ENCODE measurements around the gene FNBP1.
"Not testable (repeated sequence)": the region's sequence is repeated elsewhere in the genome, so short reads cannot be mapped to it uniquely, and the experiment has no call there.

FNBP1 gene

DNA sequence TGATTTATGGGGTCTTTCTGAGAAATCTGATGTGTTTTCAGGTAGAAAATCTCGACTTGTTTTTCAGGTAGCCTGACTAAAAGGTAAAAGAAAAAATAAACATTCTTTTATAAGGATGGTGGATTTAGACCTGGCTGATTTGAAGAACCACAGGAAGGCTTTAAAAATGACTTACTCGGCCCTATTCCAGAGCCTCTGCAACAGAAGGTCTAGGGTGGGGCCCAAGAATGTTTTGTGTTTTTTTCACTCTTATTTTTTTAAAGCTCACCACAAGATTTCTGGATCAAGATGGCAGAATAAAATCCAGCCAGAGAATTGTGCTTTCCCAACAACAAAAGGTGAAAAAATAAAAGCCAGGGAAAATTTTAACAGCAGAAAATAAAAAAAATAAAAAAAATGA lies 59.1 kb downstream of the FNBP1 start:
- DNase-seq (ENCODE audit: low read depth): peak; percentile 53
- TF ChIP-seq, protein P1, sequence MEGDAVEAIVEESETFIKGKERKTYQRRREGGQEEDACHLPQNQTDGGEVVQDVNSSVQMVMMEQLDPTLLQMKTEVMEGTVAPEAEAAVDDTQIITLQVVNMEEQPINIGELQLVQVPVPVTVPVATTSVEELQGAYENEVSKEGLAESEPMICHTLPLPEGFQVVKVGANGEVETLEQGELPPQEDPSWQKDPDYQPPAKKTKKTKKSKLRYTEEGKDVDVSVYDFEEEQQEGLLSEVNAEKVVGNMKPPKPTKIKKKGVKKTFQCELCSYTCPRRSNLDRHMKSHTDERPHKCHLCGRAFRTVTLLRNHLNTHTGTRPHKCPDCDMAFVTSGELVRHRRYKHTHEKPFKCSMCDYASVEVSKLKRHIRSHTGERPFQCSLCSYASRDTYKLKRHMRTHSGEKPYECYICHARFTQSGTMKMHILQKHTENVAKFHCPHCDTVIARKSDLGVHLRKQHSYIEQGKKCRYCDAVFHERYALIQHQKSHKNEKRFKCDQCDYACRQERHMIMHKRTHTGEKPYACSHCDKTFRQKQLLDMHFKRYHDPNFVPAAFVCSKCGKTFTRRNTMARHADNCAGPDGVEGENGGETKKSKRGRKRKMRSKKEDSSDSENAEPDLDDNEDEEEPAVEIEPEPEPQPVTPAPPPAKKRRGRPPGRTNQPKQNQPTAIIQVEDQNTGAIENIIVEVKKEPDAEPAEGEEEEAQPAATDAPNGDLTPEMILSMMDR (conservative IDR thresholded peaks at IDR 0.05; ENCODE audit: low read depth, low read length): no peak

DNA sequence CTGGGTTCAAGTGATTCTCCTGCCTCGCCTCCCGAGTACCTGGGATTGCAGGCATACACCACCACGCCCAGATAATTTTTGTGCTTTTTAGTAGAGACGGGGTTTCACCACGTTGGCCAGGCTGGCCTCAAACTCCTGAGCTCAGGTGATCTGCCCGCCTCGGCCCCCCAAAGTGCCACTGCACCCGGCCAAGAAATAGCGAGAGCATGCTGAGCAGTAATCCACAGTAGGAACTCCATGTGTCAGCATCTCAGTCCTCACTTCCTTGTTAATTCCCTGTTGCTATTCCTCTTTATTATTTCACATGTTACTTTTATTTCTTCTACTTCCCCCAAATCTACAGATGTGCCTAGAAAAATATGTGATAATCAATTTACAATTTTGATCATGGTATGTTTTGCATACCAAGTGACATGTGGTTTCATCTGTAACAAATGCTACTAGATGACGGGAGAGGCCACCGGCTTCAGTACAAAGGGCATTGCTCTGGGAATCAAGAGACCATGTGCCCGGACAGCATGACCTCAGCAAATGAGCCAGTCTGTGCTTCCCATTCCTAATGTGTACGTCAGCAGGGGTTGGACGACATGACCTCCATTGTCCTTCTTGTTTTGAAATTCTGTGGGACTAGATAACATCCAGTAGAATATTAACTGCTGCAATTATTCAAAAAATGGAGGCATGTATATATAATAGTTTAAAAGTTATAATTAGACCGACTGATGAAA lies 61.6 kb downstream of the FNBP1 start:
- DNase-seq (ENCODE audit: low read depth): peak; percentile 80
- TF ChIP-seq, protein P1 (conservative IDR thresholded peaks at IDR 0.05; ENCODE audit: low read depth, low read length): no peak
- H3K4me3 ChIP-seq (ENCODE audit: low read depth, low read length): no peak overlapping the region

More for the DNA sequence above, 59.1 kb downstream of the FNBP1 start:
- no peak overlapping the region for H3K4me3 ChIP-seq (ENCODE audit: low read depth, low read length)

DNA sequence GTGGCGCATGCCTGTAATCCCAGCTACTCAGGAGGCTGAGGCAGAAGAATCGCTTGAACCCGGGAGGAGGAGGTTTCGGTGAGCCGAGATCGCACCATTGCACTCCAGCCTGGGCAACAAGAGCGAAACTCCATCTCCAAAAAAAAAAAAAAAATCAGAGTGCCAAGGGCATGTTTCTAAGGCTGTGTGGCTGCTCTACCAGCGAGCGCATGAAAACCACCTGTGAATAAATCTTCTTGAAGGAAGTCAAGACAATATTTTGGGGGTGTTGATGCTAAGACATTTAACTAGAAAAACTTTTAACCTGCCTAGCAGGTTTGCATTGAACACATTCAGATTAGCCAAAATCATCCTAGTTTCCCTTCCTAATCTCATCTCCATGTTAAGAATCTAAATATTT lies 62.8 kb downstream of the FNBP1 start:
- not testable (repeated sequence) for H3K4me3 ChIP-seq (ENCODE audit: low read depth, low read length); DNase-seq (ENCODE audit: low read depth)

DNA sequence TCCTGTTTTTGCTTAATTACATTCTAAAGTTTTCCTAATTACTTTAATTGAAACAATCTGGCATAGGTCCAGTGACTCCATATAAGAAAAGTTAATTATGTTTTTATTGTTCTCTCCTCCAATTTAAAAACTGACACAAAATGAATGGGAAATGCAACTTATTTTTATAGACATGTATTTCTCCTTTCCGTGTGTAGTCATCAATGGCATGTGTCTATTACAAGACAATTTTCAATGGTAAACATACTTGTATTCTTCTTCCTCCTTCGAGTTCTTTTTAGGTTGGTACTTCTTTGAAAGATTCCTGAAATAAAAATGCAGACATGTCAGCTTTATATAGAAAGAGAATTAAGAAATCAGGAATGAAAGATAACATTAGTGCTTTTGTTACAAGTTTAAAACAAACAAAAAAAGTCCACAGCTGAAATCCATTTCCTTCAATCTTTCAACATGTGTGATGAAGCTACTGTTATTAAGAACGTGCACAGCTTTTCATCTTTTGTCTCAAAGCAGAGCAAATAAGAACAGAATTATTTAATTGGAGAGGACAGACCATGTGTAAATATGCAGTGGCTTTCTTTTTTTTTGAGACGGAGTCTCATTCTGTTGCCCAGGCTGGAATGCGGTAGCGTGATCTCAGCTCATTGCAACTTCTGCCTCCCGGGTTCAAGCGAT lies 63.8 kb downstream of the FNBP1 start:
- TF ChIP-seq, protein P1 (conservative IDR thresholded peaks at IDR 0.05; ENCODE audit: low read depth, low read length): no peak
- DNase-seq (ENCODE audit: low read depth): no peak
- no peak overlapping the region for H3K4me3 ChIP-seq (ENCODE audit: low read depth, low read length)

DNA sequence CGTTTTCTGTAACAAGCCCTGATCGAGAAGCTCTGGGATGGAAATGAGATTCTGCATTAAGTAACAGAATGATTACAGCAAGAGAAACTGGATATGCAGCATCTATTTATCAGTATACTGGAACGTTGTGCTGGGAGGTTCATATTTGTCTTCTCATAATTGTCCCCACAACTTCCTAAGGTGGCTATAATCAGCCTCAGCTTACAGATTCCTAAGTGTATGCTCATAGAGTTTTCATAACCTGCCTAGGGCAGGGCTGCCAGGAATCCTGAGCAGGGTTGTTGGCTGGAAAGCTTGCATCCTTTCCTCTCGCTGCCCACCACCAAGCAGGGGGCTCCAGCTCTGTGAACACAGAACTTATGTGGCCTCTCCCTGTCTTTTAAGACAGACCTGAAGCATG lies 70.2 kb downstream of the FNBP1 start:
- no peak for DNase-seq (ENCODE audit: low read depth)

DNA sequence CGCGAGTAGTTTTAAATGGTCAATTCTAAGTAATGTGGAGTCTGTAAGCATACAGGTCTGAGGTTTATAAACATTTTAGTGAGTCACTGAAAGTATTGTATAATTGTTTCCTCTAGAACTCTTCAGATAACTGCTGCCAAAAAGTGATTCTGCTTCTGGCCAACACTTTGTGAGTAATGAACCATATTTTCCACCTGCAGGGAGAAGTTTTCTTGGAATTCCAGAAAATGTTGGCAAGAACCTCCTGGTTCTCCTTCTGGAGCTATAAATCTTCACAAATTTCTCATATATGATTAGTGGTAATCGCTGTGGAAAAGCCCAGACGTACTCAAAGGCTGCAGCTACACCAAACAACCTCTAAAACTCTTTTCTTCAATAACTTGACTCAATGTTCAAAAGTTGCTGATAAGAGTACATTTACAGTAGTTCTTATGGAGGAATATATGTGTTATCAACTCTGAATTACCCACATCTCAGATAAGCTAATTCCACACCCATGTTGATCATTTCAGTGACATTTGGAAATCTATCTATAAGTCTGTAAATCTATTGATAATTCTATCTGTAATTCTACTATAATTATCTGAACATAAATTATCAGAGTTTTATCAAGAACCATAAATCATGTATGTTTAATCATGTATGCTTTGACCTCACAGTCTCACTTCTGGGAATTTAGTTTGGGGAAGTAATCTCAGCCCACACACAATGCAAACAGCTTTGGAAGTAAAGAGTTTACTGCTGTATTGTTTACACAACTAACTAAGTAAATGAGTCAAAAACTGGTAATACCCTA lies 74.1 kb downstream of the FNBP1 start:
- peak; percentile 78 for DNase-seq (ENCODE audit: low read depth)
- TF ChIP-seq, protein P1 (conservative IDR thresholded peaks at IDR 0.05; ENCODE audit: low read depth, low read length): no peak
- H3K4me3 ChIP-seq (ENCODE audit: low read depth, low read length): no peak overlapping the region

More for the DNA sequence above, 70.2 kb downstream of the FNBP1 start:
- H3K4me3 ChIP-seq (ENCODE audit: low read depth, low read length): no peak overlapping the region
- TF ChIP-seq, protein P1 (conservative IDR thresholded peaks at IDR 0.05; ENCODE audit: low read depth, low read length): no peak

Measured in choroid plexus epithelial cell (primary cell).